Activated naive CD8-positive, alpha-beta T cell treated with anti-CD3 and anti-CD28 coated beads for 36 hours (primary cell): ENCODE results near the gene SOWAHB. TPM values are rescaled to one million over a fixed set of nuclear protein-coding genes. Genes with fewer than 3 reads are reported as not detected.

Experiments
- DNase-seq: peaks from one replicate; pipeline ENCODE4 v3.0.0; 2021
- H3K27ac Mint-ChIP-seq: one replicate; pipeline ENCODE4 v1.8.0; 2022; ENCODE audit warnings: mild to moderate bottlenecking, moderate library complexity, mixed read lengths
- H3K27me3 Mint-ChIP-seq: one replicate; pipeline ENCODE4 v1.8.0; 2022; ENCODE audit warnings: mild to moderate bottlenecking, mixed read lengths
- H3K36me3 Mint-ChIP-seq: one replicate; pipeline ENCODE4 v1.8.0; 2021; ENCODE audit warnings: mild to moderate bottlenecking, mixed read lengths
- H3K4me1 Mint-ChIP-seq: one replicate; pipeline ENCODE4 v1.8.0; 2021; ENCODE audit warnings: mixed read lengths
- H3K4me3 Mint-ChIP-seq: one replicate; pipeline ENCODE4 v1.8.0; 2022; ENCODE audit warnings: mild to moderate bottlenecking, moderate library complexity, mixed read lengths
- H3K9me3 Mint-ChIP-seq: one replicate; pipeline ENCODE4 v1.8.0; 2022; ENCODE audit warnings: mixed read lengths
- total RNA-seq, 2 experiments: library from RNA; stranded (reverse); gene quantifications; one replicate each; pipeline ENCODE4 v1.2.3, GENCODE V29; 2021

Gene SOWAHB
- total RNA-seq, 2 experiments from 2014 or later: 0.12 TPM; not detected in 1

- peaks cover 6% of the 10 kb centered on the region for H3K9me3 Mint-ChIP-seq
- peaks cover 3% of the 10 kb centered on the region for H3K4me1 Mint-ChIP-seq
- H3K27me3 Mint-ChIP-seq: peaks cover 21% of the 10 kb centered on the region
- no peak overlapping the region for H3K4me3 Mint-ChIP-seq
- H3K36me3 Mint-ChIP-seq: no peaks in the 10 kb centered on the region
- DNase-seq: no peak
- no peak overlapping the region for H3K27ac Mint-ChIP-seq
These were observed 4.4 kb upstream of the SOWAHB start for GRCh38 chr4:76902233-76902890.

- Mint-ChIP-seq H3K27ac (no peak overlapping the region), H3K36me3 (no peaks in the 10 kb centered on the region), H3K4me1 (peaks cover 3% of the 10 kb centered on the region), H3K27me3 (peaks cover 43% of the 10 kb centered on the region), H3K9me3 (no peaks in the 10 kb centered on the region), H3K4me3 (peak overlapping the region; percentile 66)
- DNase-seq: no peak
These were observed 1.2 kb upstream of the SOWAHB start for GRCh38 chr4:76898949-76899645.

GRCh38 chr4:76898385-76898692, 395 bp upstream of the SOWAHB start:
- Mint-ChIP-seq H3K36me3 (no peaks in the 10 kb centered on the region), H3K4me3 (peak overlapping the region; percentile 66), H3K4me1 (peaks cover 3% of the 10 kb centered on the region), H3K27ac (no peak overlapping the region), H3K9me3 (no peaks in the 10 kb centered on the region), H3K27me3 (peaks cover 45% of the 10 kb centered on the region)
- no peak for DNase-seq

- Mint-ChIP-seq H3K9me3 (no peaks in the 10 kb centered on the region), H3K4me3 (no peak overlapping the region), H3K36me3 (no peaks in the 10 kb centered on the region), H3K4me1 (peaks cover 3% of the 10 kb centered on the region), H3K27ac (no peak overlapping the region), H3K27me3 (peaks cover 57% of the 10 kb centered on the region)
- DNase-seq: peak; percentile 32
These were observed 1.1 kb downstream of the SOWAHB start for GRCh38 chr4:76896614-76897535.

GRCh38 chr4:76896048-76896447, 1.9 kb downstream of the SOWAHB start:
- H3K36me3 Mint-ChIP-seq: no peaks in the 10 kb centered on the region
- H3K4me3 Mint-ChIP-seq: no peak overlapping the region
- H3K27me3 Mint-ChIP-seq: peaks cover 61% of the 10 kb centered on the region
- H3K27ac Mint-ChIP-seq: no peak overlapping the region
- DNase-seq: no peak
- peaks cover 3% of the 10 kb centered on the region for H3K4me1 Mint-ChIP-seq
- H3K9me3 Mint-ChIP-seq: no peaks in the 10 kb centered on the region

GRCh38 chr4:76895619-76896018, 2.3 kb downstream of the SOWAHB start:
- no peak for DNase-seq
- Mint-ChIP-seq H3K9me3 (no peaks in the 10 kb centered on the region), H3K4me3 (no peak overlapping the region), H3K27me3 (peaks cover 63% of the 10 kb centered on the region), H3K36me3 (no peaks in the 10 kb centered on the region), H3K27ac (no peak overlapping the region), H3K4me1 (peaks cover 3% of the 10 kb centered on the region)

- no peak for DNase-seq
These were observed 3.2 kb downstream of the SOWAHB start for GRCh38 chr4:76894537-76895255.

GRCh38 chr4:76892601-76893000, 5.3 kb downstream of the SOWAHB start:
- no peak for DNase-seq
- Mint-ChIP-seq H3K9me3 (no peaks in the 10 kb centered on the region), H3K27ac (no peak overlapping the region), H3K4me1 (no peaks in the 10 kb centered on the region), H3K27me3 (peaks cover 49% of the 10 kb centered on the region), H3K4me3 (no peak overlapping the region), H3K36me3 (no peaks in the 10 kb centered on the region)

More at GRCh38 chr4:76894537-76895255, 3.2 kb downstream of the SOWAHB start:
- no peaks in the 10 kb centered on the region for H3K9me3 Mint-ChIP-seq
- H3K4me3 Mint-ChIP-seq: no peak overlapping the region
- no peaks in the 10 kb centered on the region for H3K36me3 Mint-ChIP-seq
- H3K27ac Mint-ChIP-seq: no peak overlapping the region
- peaks cover 62% of the 10 kb centered on the region for H3K27me3 Mint-ChIP-seq
- H3K4me1 Mint-ChIP-seq: peaks cover 3% of the 10 kb centered on the region

- H3K4me3 Mint-ChIP-seq: no peak overlapping the region
- no peaks in the 10 kb centered on the region for H3K9me3 Mint-ChIP-seq
- H3K27me3 Mint-ChIP-seq: peaks cover 49% of the 10 kb centered on the region
- no peaks in the 10 kb centered on the region for H3K4me1 Mint-ChIP-seq
- no peak overlapping the region for H3K27ac Mint-ChIP-seq
- no peaks in the 10 kb centered on the region for H3K36me3 Mint-ChIP-seq
- DNase-seq: no peak
These were observed 5.9 kb downstream of the SOWAHB start for GRCh38 chr4:76892001-76892400.

GRCh38 chr4:76886848-76887441, 11.0 kb downstream of the SOWAHB start:
- Mint-ChIP-seq H3K36me3 (no peaks in the 10 kb centered on the region), H3K4me1 (no peaks in the 10 kb centered on the region), H3K27ac (no peak overlapping the region), H3K9me3 (no peaks in the 10 kb centered on the region), H3K27me3 (peaks cover 14% of the 10 kb centered on the region), H3K4me3 (no peak overlapping the region)
- no peak for DNase-seq

GRCh38 chr4:76886214-76886613, 11.7 kb downstream of the SOWAHB start:
- H3K27ac Mint-ChIP-seq: no peak overlapping the region
- no peak overlapping the region for H3K4me3 Mint-ChIP-seq
- H3K27me3 Mint-ChIP-seq: peaks cover 11% of the 10 kb centered on the region
- no peak for DNase-seq
- no peaks in the 10 kb centered on the region for H3K9me3 Mint-ChIP-seq
- no peaks in the 10 kb centered on the region for H3K36me3 Mint-ChIP-seq
- H3K4me1 Mint-ChIP-seq: no peaks in the 10 kb centered on the region

GRCh38 chr4:76883147-76883546, 14.8 kb downstream of the SOWAHB start:
- no peak for DNase-seq
- Mint-ChIP-seq H3K27ac (no peak overlapping the region), H3K36me3 (no peaks in the 10 kb centered on the region), H3K4me3 (no peak overlapping the region), H3K9me3 (no peaks in the 10 kb centered on the region), H3K27me3 (peaks cover 4% of the 10 kb centered on the region), H3K4me1 (no peaks in the 10 kb centered on the region)

- H3K4me1 Mint-ChIP-seq: no peaks in the 10 kb centered on the region
- H3K27ac Mint-ChIP-seq: no peak overlapping the region
- H3K4me3 Mint-ChIP-seq: no peak overlapping the region
These were observed 15.3 kb downstream of the SOWAHB start for GRCh38 chr4:76882630-76883029.

GRCh38 chr4:76881375-76881774, 16.6 kb downstream of the SOWAHB start:
- Mint-ChIP-seq H3K4me3 (no peak overlapping the region), H3K9me3 (no peaks in the 10 kb centered on the region), H3K27me3 (peaks cover 4% of the 10 kb centered on the region), H3K4me1 (no peaks in the 10 kb centered on the region), H3K36me3 (peaks cover 1% of the 10 kb centered on the region), H3K27ac (no peak overlapping the region)
- no peak for DNase-seq

More at GRCh38 chr4:76882630-76883029, 15.3 kb downstream of the SOWAHB start:
- H3K27me3 Mint-ChIP-seq: peaks cover 4% of the 10 kb centered on the region
- no peak for DNase-seq
- H3K36me3 Mint-ChIP-seq: peaks cover 1% of the 10 kb centered on the region
- no peaks in the 10 kb centered on the region for H3K9me3 Mint-ChIP-seq
